Measurements from ENCODE around the gene MAN2A2. TPM values are rescaled to one million over a fixed set of nuclear protein-coding genes. Genes with fewer than 3 reads are reported as not detected.
"Not testable (repeated sequence)": the region's sequence is repeated elsewhere in the genome, so short reads cannot be mapped to it uniquely, and the experiment has no call there.

Gene MAN2A2
- total and polyA plus RNA-seq, 2 experiments from 2014 or later = 11.2 to 32.7 TPM

GRCh38 chr15:90921887-90922286, 18.8 kb downstream of the MAN2A2 start:
- TF ChIP-seq CTCF (IDR thresholded peaks at IDR 0.05; ENCODE audit: poor library complexity) (no peak), EZH2 (IDR thresholded peaks at IDR 0.05; ENCODE audit: borderline replicate concordance) (no peak), EZH2phosphoT487 (IDR thresholded peaks at IDR 0.05; ENCODE audit: low read depth, severe bottlenecking, unreplicated experiment) (no peak)
- DNase-seq (ENCODE audit: low spot score) = no peak
- Histone ChIP-seq H3K4me1 (ENCODE audit: insufficient read depth) (no peaks in the 10 kb centered on the region), H3K27me3 (no peaks in the 10 kb centered on the region), H2AFZ (no peak overlapping the region), H3K27ac (no peak overlapping the region), H4K20me1 (ENCODE audit: insufficient read depth, poor library complexity, severe bottlenecking) (no peaks in the 10 kb centered on the region), H3K4me3 (no peak overlapping the region), H3K9me3 (ENCODE audit: low read depth) (no peaks in the 10 kb centered on the region), H3K36me3 (replicated peaks; ENCODE audit: insufficient read depth, low read depth) (no peaks in the 10 kb centered on the region), H3K79me2 (no peaks in the 10 kb centered on the region), H3K9me2 (replicated peaks; ENCODE audit: insufficient read depth) (no peaks in the 10 kb centered on the region), H3K4me2 (no peak overlapping the region)
- 94% methylated on average over 4 of the region's 4 CpGs for WGBS (ENCODE audit: low lambda C conversion rate, missing lambda C conversion rate)

GRCh38 chr15:90922712-90923322, 19.7 kb downstream of the MAN2A2 start:
- WGBS (ENCODE audit: low lambda C conversion rate, missing lambda C conversion rate) = 96% methylated on average over 7 of the region's 7 CpGs
- H3K27me3 ChIP-seq; H3K4me2 ChIP-seq; H2AFZ ChIP-seq; H3K4me3 ChIP-seq; H3K36me3 ChIP-seq (replicated peaks; ENCODE audit: insufficient read depth, low read depth); H3K4me1 ChIP-seq (ENCODE audit: insufficient read depth); H4K20me1 ChIP-seq (ENCODE audit: insufficient read depth, poor library complexity, severe bottlenecking); DNase-seq (ENCODE audit: low spot score); H3K79me2 ChIP-seq; H3K9me2 ChIP-seq (replicated peaks; ENCODE audit: insufficient read depth); H3K9me3 ChIP-seq (ENCODE audit: low read depth); H3K27ac ChIP-seq: not testable (repeated sequence)

- no peaks in the 10 kb centered on the region for H4K20me1 ChIP-seq (ENCODE audit: insufficient read depth, poor library complexity, severe bottlenecking)
- H3K36me3 ChIP-seq (replicated peaks; ENCODE audit: insufficient read depth, low read depth) = no peaks in the 10 kb centered on the region
- H3K9me2 ChIP-seq (replicated peaks; ENCODE audit: insufficient read depth) = no peaks in the 10 kb centered on the region
- H2AFZ ChIP-seq = no peak overlapping the region
- no peak overlapping the region for H3K4me2 ChIP-seq
- no peaks in the 10 kb centered on the region for H3K27me3 ChIP-seq
- TF ChIP-seq EZH2 (IDR thresholded peaks at IDR 0.05; ENCODE audit: borderline replicate concordance) (no peak), EZH2phosphoT487 (IDR thresholded peaks at IDR 0.05; ENCODE audit: low read depth, severe bottlenecking, unreplicated experiment) (no peak), CTCF (IDR thresholded peaks at IDR 0.05; ENCODE audit: poor library complexity) (no peak)
- H3K9me3 ChIP-seq (ENCODE audit: low read depth) = no peaks in the 10 kb centered on the region
- no peak for DNase-seq (ENCODE audit: low spot score)
- no peak overlapping the region for H3K27ac ChIP-seq
- H3K79me2 ChIP-seq = no peaks in the 10 kb centered on the region
- WGBS (ENCODE audit: low lambda C conversion rate, missing lambda C conversion rate) = 91% methylated on average over 5 of the region's 5 CpGs
- H3K4me3 ChIP-seq = no peak overlapping the region
- H3K4me1 ChIP-seq (ENCODE audit: insufficient read depth) = no peaks in the 10 kb centered on the region
Observed at GRCh38 chr15:90924375-90924774, 21.3 kb downstream of the MAN2A2 start.

- not testable (repeated sequence) for H3K4me3 ChIP-seq; H3K9me3 ChIP-seq (ENCODE audit: low read depth); DNase-seq (ENCODE audit: low spot score); H3K4me1 ChIP-seq (ENCODE audit: insufficient read depth); H3K79me2 ChIP-seq; H3K36me3 ChIP-seq (replicated peaks; ENCODE audit: insufficient read depth, low read depth); H3K4me2 ChIP-seq; H3K9me2 ChIP-seq (replicated peaks; ENCODE audit: insufficient read depth); H4K20me1 ChIP-seq (ENCODE audit: insufficient read depth, poor library complexity, severe bottlenecking); H2AFZ ChIP-seq; H3K27me3 ChIP-seq; H3K27ac ChIP-seq
- 93% methylated on average over 10 of the region's 10 CpGs for whole genome bisulfite sequencing (ENCODE audit: low lambda C conversion rate, missing lambda C conversion rate)
Observed at GRCh38 chr15:90926766-90927165, 23.7 kb downstream of the MAN2A2 start.

GRCh38 chr15:90928106-90928505, 25.0 kb downstream of the MAN2A2 start:
- H3K9me2 ChIP-seq (replicated peaks; ENCODE audit: insufficient read depth); H3K79me2 ChIP-seq; DNase-seq (ENCODE audit: low spot score); H4K20me1 ChIP-seq (ENCODE audit: insufficient read depth, poor library complexity, severe bottlenecking); H3K36me3 ChIP-seq (replicated peaks; ENCODE audit: insufficient read depth, low read depth); H3K27ac ChIP-seq; H3K4me2 ChIP-seq; H3K4me3 ChIP-seq; H2AFZ ChIP-seq; H3K27me3 ChIP-seq; H3K4me1 ChIP-seq (ENCODE audit: insufficient read depth); H3K9me3 ChIP-seq (ENCODE audit: low read depth): not testable (repeated sequence)
- WGBS (ENCODE audit: low lambda C conversion rate, missing lambda C conversion rate) = 95% methylated on average over 7 of the region's 7 CpGs

Data from hepatocyte (in vitro differentiated cells).